Suppressor macrophage treated with lipopolysaccharide for 1 hour (primary cell): ENCODE data around the gene GRID1.

Experiments used
- DNase-seq, 3 donors: peaks; one replicate each; pipeline ENCODE4 v3.0.0-alpha.2; 2020 to 2022

GRID1 gene

GRCh38 chr10:86290933-86291615, 75.5 kb downstream of the GRID1 start:
- peak; percentile 59 to 75 (median 66) for DNase-seq

- DNase-seq: no peak
Measured at GRCh38 chr10:86289577-86289868, 77.1 kb downstream of the GRID1 start.

- no peak for DNase-seq
Measured at GRCh38 chr10:86288695-86289576, 77.7 kb downstream of the GRID1 start.

- DNase-seq: no peak
Measured at GRCh38 chr10:86287966-86288579, 78.5 kb downstream of the GRID1 start.

GRCh38 chr10:86287110-86287793, 79.3 kb downstream of the GRID1 start:
- no peak for DNase-seq

- DNase-seq: no peak
Measured at GRCh38 chr10:86286236-86287109, 80.1 kb downstream of the GRID1 start.

GRCh38 chr10:86285136-86285790, 81.3 kb downstream of the GRID1 start:
- no peak for DNase-seq

- DNase-seq: no peak
Measured at GRCh38 chr10:86284355-86285105, 82.1 kb downstream of the GRID1 start.

GRCh38 chr10:86283466-86284287, 82.9 kb downstream of the GRID1 start:
- DNase-seq: no peak

- no peak for DNase-seq
Measured at GRCh38 chr10:86282664-86283465, 83.7 kb downstream of the GRID1 start.

- no peak for DNase-seq
Measured at GRCh38 chr10:86281396-86281795, 85.2 kb downstream of the GRID1 start.

GRCh38 chr10:86269332-86269731, 97.3 kb downstream of the GRID1 start:
- DNase-seq: no peak

GRCh38 chr10:86267286-86268195, 99.1 kb downstream of the GRID1 start:
- no peak for DNase-seq

GRCh38 chr10:86266446-86267242, 100.0 kb downstream of the GRID1 start:
- peak; percentile 50 to 63 (median 55) for DNase-seq

GRCh38 chr10:86265895-86266259, 100.7 kb downstream of the GRID1 start:
- DNase-seq: no peak

GRCh38 chr10:86265236-86265894, 101.2 kb downstream of the GRID1 start:
- DNase-seq: peak in 2 of 3 donors; percentile 19 to 24
